Measurements from ENCODE around the gene RANBP1. TPM values are rescaled to one million over a fixed set of nuclear protein-coding genes. Genes with fewer than 3 reads are reported as not detected.
A peak's percentile ranks its signal among the peaks of the same experiment; 100 is the strongest.

RANBP1 gene
- total RNA-seq, 1 experiment from 2014 or later, result 522 TPM

GRCh38 chr22:20080445-20080775, 35.5 kb upstream of the RANBP1 start:
- no peaks in the 10 kb centered on the region; the same call in 1 of the 2 replicates for H3K27me3 Mint-ChIP-seq (ENCODE audit: low read depth)
- no peak overlapping the region for H2BK12ac ChIP-seq (ENCODE audit: insufficient read length, low read depth, low read length)
- peak overlapping the region; percentile 92 for H3K14ac ChIP-seq (ENCODE audit: insufficient read depth, low read length)
- no peak overlapping the region for H4K91ac ChIP-seq (ENCODE audit: insufficient read length, low read depth, low read length)
- H3K18ac ChIP-seq (ENCODE audit: insufficient read length, low read depth, low read length), result peak overlapping the region; percentile 89
- H3K27me3 ChIP-seq (ENCODE audit: insufficient read depth, low read length), result no peaks in the 10 kb centered on the region
- peaks cover 5 to 27% (median 16%) of the 10 kb centered on the region in 3 experiments; a peak in 6 of 7 replicates for H3K36me3 Mint-ChIP-seq (ENCODE audit: insufficient read depth in 1 of 3, low read depth in 3 of 3)
- no peak overlapping the region for H2AFZ ChIP-seq (ENCODE audit: low read length)
- H3K9me3 Mint-ChIP-seq, result no peaks in the 10 kb centered on the region
- peak overlapping the region; percentile 86 for H4K5ac ChIP-seq (ENCODE audit: insufficient read length, low read depth, low read length)
- H3K9me3 ChIP-seq (ENCODE audit: control insufficient read depth, low read depth, low read length), result no peaks in the 10 kb centered on the region
- H3K9ac ChIP-seq (ENCODE audit: extremely low read depth, insufficient read length, low read length), result peak overlapping the region; percentile 99
- H3K4me1 ChIP-seq (ENCODE audit: insufficient read depth, low read length), result peaks cover 2% of the 10 kb centered on the region; the same call in 1 of the 2 replicates
- H3K79me2 ChIP-seq (ENCODE audit: insufficient read depth, low read length), result peaks cover 32% of the 10 kb centered on the region
- H2BK5ac ChIP-seq (ENCODE audit: insufficient read length, low read length), result no peak overlapping the region
- peaks cover 6% of the 10 kb centered on the region for H4K20me1 ChIP-seq (ENCODE audit: control insufficient read depth, insufficient read depth, insufficient read length)
- H3K27ac ChIP-seq (ENCODE audit: insufficient read length, low read depth, low read length), result peak overlapping the region; percentile 70
- H3K27ac Mint-ChIP-seq, result peak overlapping the region; percentile 91 to 98 (median 96)
- H3K4me2 ChIP-seq (ENCODE audit: insufficient read depth, insufficient read length, low read length), result peak overlapping the region; percentile 100
- H2BK20ac ChIP-seq (ENCODE audit: low read depth, low read length, poor library complexity, severe bottlenecking), result no peak overlapping the region
- H3K56ac ChIP-seq (ENCODE audit: insufficient read length, low read depth, low read length), result peak overlapping the region; percentile 30
- DNase-seq, result peak; percentile 52
- no peak overlapping the region for H3T11ph ChIP-seq (ENCODE audit: low read length)
- H3K4ac ChIP-seq (ENCODE audit: low read depth, low read length), result peak overlapping the region; percentile 19; the same call in 1 of the 2 replicates
- no peak overlapping the region for H4K8ac ChIP-seq (replicated peaks; ENCODE audit: insufficient read length, low read depth, low read length)
- peak overlapping the region; percentile 90 for H2BK120ac ChIP-seq (ENCODE audit: low read depth, low read length, poor library complexity, severe bottlenecking)
- no peak overlapping the region for H2BK15ac ChIP-seq (ENCODE audit: low read depth, low read length)
- WGBS (ENCODE audit: extremely low coverage, insufficient read length, low lambda C conversion rate), result no CpG with 5 or more reads among the region's 34 CpGs
- no peak overlapping the region for H3K23ac ChIP-seq (ENCODE audit: insufficient read length, low read depth, low read length)
- peak overlapping the region; percentile 85 for H2AK5ac ChIP-seq (ENCODE audit: insufficient read length, low read length)
- H3K79me1 ChIP-seq (ENCODE audit: insufficient read depth, low read depth, low read length, poor library complexity, severe bottlenecking), result peaks cover 12% of the 10 kb centered on the region
- H3K4me1 Mint-ChIP-seq, result peaks cover 37 to 54% of the 10 kb centered on the region in 2 experiments
- peaks cover 8% of the 10 kb centered on the region for H3K23me2 ChIP-seq (ENCODE audit: insufficient read length, low read depth, low read length, poor library complexity, severe bottlenecking)
- TF ChIP-seq CTCF (conservative IDR thresholded peaks at IDR 0.05), result no peak
- H3K4me3 Mint-ChIP-seq, result peak overlapping the region; percentile 92 to 94

Data from H9 (cell line).